ENCODE data around the gene TTC36.
"Not testable (repeated sequence)": the region's sequence is repeated elsewhere in the genome, so short reads cannot be mapped to it uniquely, and the experiment has no call there.

TTC36 gene

GRCh38 chr11:118532091-118532490, 4.8 kb downstream of the TTC36 start:
- no peak for DNase-seq (ENCODE audit: low read depth)

GRCh38 chr11:118532852-118533768, 5.8 kb downstream of the TTC36 start:
- no peak for DNase-seq (ENCODE audit: low read depth)

GRCh38 chr11:118533769-118534729, 6.8 kb downstream of the TTC36 start:
- no peak for DNase-seq (ENCODE audit: low read depth)

GRCh38 chr11:118535261-118535660, 8.0 kb downstream of the TTC36 start:
- DNase-seq (ENCODE audit: low read depth) = no peak

- no peak for DNase-seq (ENCODE audit: low read depth)
Measured at GRCh38 chr11:118536726-118537125, 9.5 kb downstream of the TTC36 start.

GRCh38 chr11:118537409-118537980, 10.2 kb downstream of the TTC36 start:
- no peak for DNase-seq (ENCODE audit: low read depth)

- DNase-seq (ENCODE audit: low read depth) = no peak
Measured at GRCh38 chr11:118544010-118544646, 16.9 kb downstream of the TTC36 start.

GRCh38 chr11:118544647-118545010, 17.4 kb downstream of the TTC36 start:
- no peak for DNase-seq (ENCODE audit: low read depth)

- no peak for DNase-seq (ENCODE audit: low read depth)
Measured at GRCh38 chr11:118545533-118545932, 18.3 kb downstream of the TTC36 start.

GRCh38 chr11:118547132-118547531, 19.9 kb downstream of the TTC36 start:
- no peak for DNase-seq (ENCODE audit: low read depth)

GRCh38 chr11:118552341-118552740, 25.1 kb downstream of the TTC36 start:
- DNase-seq (ENCODE audit: low read depth) = no peak

GRCh38 chr11:118560806-118561205, 33.5 kb downstream of the TTC36 start:
- DNase-seq (ENCODE audit: low read depth) = no peak

- DNase-seq (ENCODE audit: low read depth) = no peak
Measured at GRCh38 chr11:118565051-118565450, 37.8 kb downstream of the TTC36 start.

- DNase-seq (ENCODE audit: low read depth) = no peak
Measured at GRCh38 chr11:118569670-118570069, 42.4 kb downstream of the TTC36 start.

GRCh38 chr11:118570787-118571186, 43.5 kb downstream of the TTC36 start:
- DNase-seq (ENCODE audit: low read depth) = no peak

- not testable (repeated sequence) for DNase-seq (ENCODE audit: low read depth)
Measured at GRCh38 chr11:118571701-118572060, 44.4 kb downstream of the TTC36 start.

GRCh38 chr11:118572061-118572980, 45.0 kb downstream of the TTC36 start, which contains the start of gene ARCN1:
Gene ARCN1 (plus strand): TSS chr11:118572409. CDS start chr11:118572548, 139 bp downstream.
- no peak for DNase-seq (ENCODE audit: low read depth)

- DNase-seq (ENCODE audit: low read depth) = no peak
Measured at GRCh38 chr11:118572981-118573550, 45.8 kb downstream of the TTC36 start.

- no peak for DNase-seq (ENCODE audit: low read depth)
Measured at GRCh38 chr11:118574636-118575035, 47.4 kb downstream of the TTC36 start.

- not testable (repeated sequence) for DNase-seq (ENCODE audit: low read depth)
Measured at GRCh38 chr11:118577995-118578394, 50.7 kb downstream of the TTC36 start.

Data from GM04504 (cell line).